ENCODE data around the gene RHOBTB3. TPM values are rescaled to one million over a fixed set of nuclear protein-coding genes. Genes with fewer than 3 reads are reported as not detected.

The RHOBTB3 gene
- total RNA-seq, 2 donors from 2014 or later = 87.3 to 134 TPM

- DNase-seq (ENCODE audit: low spot score) = peak; percentile 85
- WGBS = 10% methylated on average over 4 of the region's 4 CpGs
- H3K4me3 ChIP-seq = no peak overlapping the region
- H3K9me3 ChIP-seq = no peaks in the 10 kb centered on the region
- TF ChIP-seq CTCF (IDR thresholded peaks at IDR 0.05) = peak; percentile 79 to 95 (median 86)
- peak; percentile 54 for TF ChIP-seq POLR2AphosphoS5 (IDR thresholded peaks at IDR 0.05)
- TF ChIP-seq POLR2A (IDR thresholded peaks at IDR 0.05) = no peak
- intact Hi-C loops (cut with DNase I) = loop anchor here (5.0 to 10.0 kb wide), 4 partner anchors 49 to 554 kb away; partner anchors contain the start of genes ELL2 and RHOBTB3
- peak overlapping the region; percentile 66 to 75 for H3K27ac ChIP-seq
- H3K36me3 ChIP-seq = no peaks in the 10 kb centered on the region
- H3K4me1 ChIP-seq (replicated peaks) = no peaks in the 10 kb centered on the region
- no peaks in the 10 kb centered on the region for H3K27me3 ChIP-seq (replicated peaks; ENCODE audit: insufficient read depth)
These were observed 50.0 kb downstream of the RHOBTB3 start for GRCh38 chr5:95781101-95781583.

GRCh38 chr5:95782181-95782580 lies 51.0 kb downstream of the RHOBTB3 start:
- 83% methylated on average over 4 of the region's 4 CpGs for WGBS
- Histone ChIP-seq H3K9me3 (no peaks in the 10 kb centered on the region), H3K27me3 (replicated peaks; ENCODE audit: insufficient read depth) (no peaks in the 10 kb centered on the region), H3K36me3 (no peaks in the 10 kb centered on the region), H3K4me3 (no peak overlapping the region), H3K27ac (no peak overlapping the region), H3K4me1 (replicated peaks) (no peaks in the 10 kb centered on the region)
- DNase-seq (ENCODE audit: low spot score) = no peak
- TF ChIP-seq POLR2AphosphoS5 (IDR thresholded peaks at IDR 0.05) = no peak
- no peak for TF ChIP-seq CTCF (IDR thresholded peaks at IDR 0.05)
- TF ChIP-seq POLR2A (IDR thresholded peaks at IDR 0.05) = no peak
- intact Hi-C loops (cut with DNase I) = loop anchor here (5.0 to 10.0 kb wide), 4 partner anchors 50 to 553 kb away; partner anchors contain the start of genes ELL2 and RHOBTB3

- DNase-seq (ENCODE audit: low spot score) = no peak
- no peak overlapping the region for H3K4me3 ChIP-seq
- H3K27ac ChIP-seq = no peak overlapping the region
- no peak for TF ChIP-seq POLR2A (IDR thresholded peaks at IDR 0.05)
- TF ChIP-seq CTCF (IDR thresholded peaks at IDR 0.05) = no peak
- no peak for TF ChIP-seq POLR2AphosphoS5 (IDR thresholded peaks at IDR 0.05)
- no peaks in the 10 kb centered on the region for H3K36me3 ChIP-seq
- H3K9me3 ChIP-seq = no peaks in the 10 kb centered on the region
- WGBS = 95% methylated on average over 3 of the region's 3 CpGs
- no peaks in the 10 kb centered on the region for H3K27me3 ChIP-seq (replicated peaks; ENCODE audit: insufficient read depth)
- H3K4me1 ChIP-seq (replicated peaks) = no peaks in the 10 kb centered on the region
- intact Hi-C loops (cut with DNase I) = loop anchor here (5.0 to 10.0 kb wide), 4 partner anchors 51 to 551 kb away; partner anchors contain the start of genes ELL2 and RHOBTB3
These were observed 52.5 kb downstream of the RHOBTB3 start for GRCh38 chr5:95783661-95784060.

GRCh38 chr5:95784514-95785302 lies 53.6 kb downstream of the RHOBTB3 start:
- Histone ChIP-seq H3K36me3 (no peaks in the 10 kb centered on the region), H3K4me1 (replicated peaks) (no peaks in the 10 kb centered on the region), H3K27ac (no peak overlapping the region), H3K4me3 (no peak overlapping the region), H3K27me3 (replicated peaks; ENCODE audit: insufficient read depth) (no peaks in the 10 kb centered on the region), H3K9me3 (no peaks in the 10 kb centered on the region)
- WGBS = 87% methylated on average over 9 of the region's 9 CpGs
- no peak for DNase-seq (ENCODE audit: low spot score)
- no peak for TF ChIP-seq POLR2AphosphoS5 (IDR thresholded peaks at IDR 0.05)
- no peak for TF ChIP-seq POLR2A (IDR thresholded peaks at IDR 0.05)
- no peak for TF ChIP-seq CTCF (IDR thresholded peaks at IDR 0.05)
- intact Hi-C loops (cut with DNase I) = loop anchor here (5.0 to 10.0 kb wide), 4 partner anchors 52 to 550 kb away; partner anchors contain the start of genes ELL2 and RHOBTB3

All from prostate gland (tissue), 2 donors.